HEK293T (cell line): ENCODE measurements around the gene DNAJC11.
"Not testable (repeated sequence)": the region's sequence is repeated elsewhere in the genome, so short reads cannot be mapped to it uniquely, and the experiment has no call there.

Experiments used
- BHLHE40 ChIP-seq: fragments of 450-650 bp; IDR thresholded peaks from 2 replicates; pipeline ENCODE4 v1.6.1; 2016; ENCODE audit warnings: mild to moderate bottlenecking, moderate library complexity, borderline replicate concordance
- ELF4 ChIP-seq: fragments of 450-650 bp; IDR thresholded peaks from 2 replicates; pipeline ENCODE4 v1.6.1; 2017; ENCODE audit warnings: antibody characterized with exemption
- FOXA1 ChIP-seq: fragments of 450-650 bp; IDR thresholded peaks from 2 replicates; pipeline ENCODE4 v1.6.1; 2016; ENCODE audit warnings: mild to moderate bottlenecking
- FOXK2 ChIP-seq: fragments of 450-650 bp; IDR thresholded peaks from 2 replicates; pipeline ENCODE4 v1.6.1; 2016; ENCODE audit warnings: mild to moderate bottlenecking
- FOXM1 ChIP-seq: fragments of 450-650 bp; IDR thresholded peaks from 2 replicates; pipeline ENCODE4 v1.6.1; 2017; ENCODE audit warnings: mild to moderate bottlenecking, borderline replicate concordance
- NFRKB ChIP-seq: fragments of 450-650 bp; IDR thresholded peaks from 2 replicates; pipeline ENCODE4 v1.6.1; 2016; ENCODE audit warnings: mild to moderate bottlenecking, moderate library complexity
- SP1 ChIP-seq: fragments of 450-650 bp; IDR thresholded peaks from 2 replicates; pipeline ENCODE4 v1.6.1; 2017
- SUZ12 ChIP-seq: fragments of 450-650 bp; IDR thresholded peaks from 2 replicates; pipeline ENCODE4 v1.6.1; 2016; ENCODE audit warnings: mild to moderate bottlenecking
- TARDBP ChIP-seq: fragments of 450-650 bp; IDR thresholded peaks from 2 replicates; pipeline ENCODE4 v1.6.1; 2016
- ZNF384 ChIP-seq: fragments of 450-650 bp; IDR thresholded peaks from 2 replicates; pipeline ENCODE4 v1.6.1; 2016

GRCh38 chr1:6662468-6662867 lies 39.1 kb downstream of the DNAJC11 start:
- not testable (repeated sequence) for TF ChIP-seq ELF4, SP1, FOXM1, BHLHE40, SUZ12, NFRKB, FOXA1, FOXK2, TARDBP, ZNF384
